ENCODE results near the gene G6PC1. TPM values are rescaled to one million over a fixed set of nuclear protein-coding genes. Genes with fewer than 3 reads are reported as not detected.
A peak's percentile ranks its signal among the peaks of the same experiment; 100 is the strongest.

The G6PC1 gene
- total and polyA plus RNA-seq, 2 of the 4 experiments (the other 2 are of a cell fraction): not detected

- H3K18ac ChIP-seq (ENCODE audit: low read depth, low read length): no peak overlapping the region
- H3K79me1 ChIP-seq (ENCODE audit: low read depth in 1 of 2, low read length in 2 of 2): no peaks in the 10 kb centered on the region
- H3K4me2 ChIP-seq (ENCODE audit: low read depth, low read length): peak overlapping the region; percentile 38; the same call in 1 of the 2 replicates
- ChIA-PET CTCF (interaction anchor here (0.6 kb wide), 1 partner anchor 52 kb away, joined by 4 read pairs; no protein-coding TSS in a partner anchor), POLR2A (ENCODE audit: unreplicated experiment) (no interaction called here)
- H2BK120ac ChIP-seq (ENCODE audit: low read depth, low read length): 0 out of 2 replicates have a peak overlapping the region, but pooled peaks have one; percentile 1
- no peaks in the 10 kb centered on the region; the same call in 1 of the 2 replicates for H4K20me1 ChIP-seq (ENCODE audit: insufficient read depth, low read length)
- no peak overlapping the region for H3K23ac ChIP-seq (ENCODE audit: low read depth, low read length)
- H2BK5ac ChIP-seq (ENCODE audit: low read depth, low read length, poor library complexity, severe bottlenecking): no peak overlapping the region
- BruUV-seq (replicated peaks): no TSS peak
- peaks cover 2% of the 10 kb centered on the region; the same call in 1 of the 2 replicates for H3K9me1 ChIP-seq (ENCODE audit: insufficient read depth, low read length)
- ATAC-seq (ENCODE audit: low read depth) (peak; percentile 70), DNase-seq (peak; percentile 61)
- H3K27ac ChIP-seq (ENCODE audit: insufficient read depth, low read length): no peak overlapping the region
- dilution Hi-C loops (cut with HindIII; ENCODE audit: low sequenced_read_pairs, unreplicated experiment) (no loop called here), in situ Hi-C loops (cut with MboI; ENCODE audit: low sequenced_read_pairs) (no loop called here), intact Hi-C loops (cut with micrococcal nuclease) (no loop called here)
- TF ChIP-seq CTCF (conservative IDR thresholded peaks at IDR 0.05; ENCODE audit: low read depth, low read length): no peak
- no peak for TF ChIP-seq NFE2L2 (IDR thresholded peaks at IDR 0.05; ENCODE audit: low read depth, low read length)
- TF ChIP-seq USF2 (IDR thresholded peaks at IDR 0.05; ENCODE audit: low read depth, low read length): no peak
- TF ChIP-seq CEBPB (IDR thresholded peaks at IDR 0.05; ENCODE audit: low read depth, low read length): 0 out of 2 replicates have a peak, but pooled peaks have one; percentile 11
- no peak for TF ChIP-seq BHLHE40 (IDR thresholded peaks at IDR 0.05; ENCODE audit: low read depth, low read length)
- no peak for TF ChIP-seq MAFK (IDR thresholded peaks at IDR 0.05; ENCODE audit: low read depth, low read length)
- TF ChIP-seq FOS (IDR thresholded peaks at IDR 0.05; ENCODE audit: low read depth, low read length): no peak
- TF ChIP-seq CHD1 (IDR thresholded peaks at IDR 0.05; ENCODE audit: low read depth, low read length): no peak
- H4K5ac ChIP-seq (ENCODE audit: low read depth, low read length): no peak overlapping the region
- no peak overlapping the region for H2AK9ac ChIP-seq (replicated peaks; ENCODE audit: low read depth, low read length, poor library complexity)
- no peak overlapping the region for H3K4me3 ChIP-seq (ENCODE audit: insufficient read depth, low read depth, low read length)
- no peak overlapping the region for H3K14ac ChIP-seq (replicated peaks; ENCODE audit: low read depth, low read length)
- H3K56ac ChIP-seq (ENCODE audit: extremely low read depth, insufficient read depth, low read length): no peak overlapping the region
- peaks cover 35% of the 10 kb centered on the region for H3K27me3 ChIP-seq (ENCODE audit: control insufficient read depth, insufficient read depth, low read length)
- peaks cover 5% of the 10 kb centered on the region; the same call in 1 of the 2 replicates for H3K4me1 ChIP-seq (ENCODE audit: control insufficient read depth, insufficient read depth, low read length)
- no peak overlapping the region for H2BK15ac ChIP-seq (ENCODE audit: low read depth, low read length)
- peak overlapping the region in 1 of 2 experiments; percentile 74; a peak in 1 of 4 replicates for H4K8ac ChIP-seq (ENCODE audit: low read depth in 2 of 2, low read length in 2 of 2)
- 40% methylated on average over 1 of the region's 7 CpGs; no CpG with 5 or more reads in 1 of the 2 experiments for WGBS, 2 experiments (ENCODE audit: extremely low coverage in 2 of 2, insufficient read length in 1 of 2)
- no peak overlapping the region for H3K4ac ChIP-seq (ENCODE audit: low read depth, low read length)
- no peaks in the 10 kb centered on the region for H3K36me3 ChIP-seq (ENCODE audit: control insufficient read depth, insufficient read depth, low read length)
- H2AK5ac ChIP-seq (ENCODE audit: low read depth, low read length): no peak overlapping the region
- H2BK20ac ChIP-seq (ENCODE audit: low read depth, low read length): no peak overlapping the region
- 0 out of 2 replicates have a peak, but pooled peaks cover 2% of the 10 kb centered on the region for H3K9me3 ChIP-seq (ENCODE audit: control insufficient read depth, insufficient read depth, low read length)
- H3K9ac ChIP-seq (ENCODE audit: low read depth, low read length): no peak overlapping the region
- H2AFZ ChIP-seq (replicated peaks; ENCODE audit: low read length, poor library complexity): peak overlapping the region; percentile 16
- H4K91ac ChIP-seq (ENCODE audit: insufficient read depth, low read depth, low read length): no peak overlapping the region
Measured at GRCh38 chr17:42908872-42909700, 8.5 kb downstream of the G6PC1 start.
